K562 (cell line): Measurements from ENCODE around the gene ACOX1. TPM values are rescaled to one million over a fixed set of nuclear protein-coding genes. Genes with fewer than 3 reads are reported as not detected.

Source experiments
- ATAC-seq: fragments of 200-7000 bp; cut with Tn5 transposase; 3 replicates; pipeline ENCODE4 v1.9.1; 2020; ENCODE audit warnings: moderate library complexity
- BruUV-seq: library from RNA; stranded (reverse); fragments of 400-500 nt; replicated peaks from 2 replicates; lab custom pipeline; 2021; lab: Mats Ljungman, UMichigan
- CTCF ChIA-PET: fragments of 300-600 bp; formaldehyde crosslinking; extraction: SDS; loops from one replicate; lab custom pipeline; 2021; ENCODE audit warnings: low intra/inter-chr PET ratio; lab: Yijun Ruan, JAX
- POLR2A ChIA-PET: fragments of 300-600, 350-650 bp; sonication (Branson Sonifier 250); formaldehyde crosslinking; extraction: SDS; loops from one replicate; lab custom pipeline; 2021; ENCODE audit warnings: antibody characterized with exemption, inconsistent platforms; lab: Yijun Ruan, JAX
- DNase-seq, 4 experiments: peaks; one replicate each; pipeline versions ENCODE4 v3.0.0 to v3.0.0-alpha.2; 2011 to 2018; ENCODE audit warnings: low spot score in 3 of 4, mixed read lengths in 3 of 4; ENCODE audit errors: extremely low read depth in 1 of 4
- FAIRE-seq: peaks from 2 replicates; lab custom pipeline; 2011; peaks lifted over from hg19 to GRCh38; lab: Jason Lieb, UNC
- H2AFZ ChIP-seq: 2 replicates; pipeline ENCODE4 v1.6.0; 2011; ENCODE audit warnings: low read depth, low read length, control low read depth, inconsistent platforms
- H3K27ac ChIP-seq: fragments of 200-600 bp; 3 replicates; pipeline ENCODE4 v1.8.0; 2011; ENCODE audit warnings: low read depth, mild to moderate bottlenecking, control low read depth, inconsistent platforms, low read length, moderate library complexity, mixed read lengths; ENCODE audit errors: extremely low read depth
- H3K27me3 ChIP-seq, 2 experiments: fragments of 300-600 bp in 1 of 2; 2 replicates in 1 of 2; 3 replicates in 1 of 2; pipeline versions ENCODE4 v1.6.0 to v1.8.0; 2011; ENCODE audit warnings: inconsistent platforms in 2 of 2, low read length in 2 of 2, mild to moderate bottlenecking in 1 of 2, mixed read lengths in 1 of 2, moderate library complexity in 1 of 2; ENCODE audit not compliant: control insufficient read depth in 2 of 2, insufficient read depth in 2 of 2
- H3K36me3 ChIP-seq: fragments of 300-600 bp; 3 replicates; pipeline ENCODE4 v1.8.0; 2011; ENCODE audit warnings: mild to moderate bottlenecking, low read length, inconsistent platforms; ENCODE audit not compliant: control insufficient read depth, insufficient read depth
- H3K4me1 ChIP-seq, 2 experiments: fragments of 200-600 bp in 1 of 2; replicated peaks in 1 of 2; 2 replicates in 1 of 2; 3 replicates in 1 of 2; pipeline versions ENCODE4 v1.5.1 to v1.8.0; 2011; ENCODE audit warnings: inconsistent platforms in 2 of 2, low read length in 2 of 2, mild to moderate bottlenecking in 1 of 2, mixed read lengths in 1 of 2, moderate library complexity in 1 of 2; ENCODE audit not compliant: control insufficient read depth in 2 of 2, insufficient read depth in 2 of 2
- H3K4me2 ChIP-seq: 2 replicates; pipeline ENCODE4 v1.6.1; 2011; ENCODE audit warnings: low read length, control low read depth, inconsistent platforms, mixed read lengths; ENCODE audit not compliant: insufficient read depth
- H3K4me3 ChIP-seq: fragments of 200-600 bp; sonication (generic), shearing (Covaris generic); 2 replicates; pipeline ENCODE4 v1.5.1; 2016; ENCODE audit warnings: control low read depth, inconsistent platforms
- H3K79me2 ChIP-seq: fragments of 200-600 bp; 3 replicates; pipeline ENCODE4 v1.8.0; 2011; ENCODE audit warnings: low read length, inconsistent platforms; ENCODE audit not compliant: control insufficient read depth, insufficient read depth
- H3K9ac ChIP-seq, 2 experiments: 2 replicates each; pipeline versions ENCODE4 v1.6.0 to v1.6.1; 2011; ENCODE audit warnings: low read depth in 2 of 2, low read length in 2 of 2, control low read depth in 1 of 2, inconsistent platforms in 1 of 2, mild to moderate bottlenecking in 1 of 2, mixed read lengths in 1 of 2; ENCODE audit not compliant: insufficient read depth in 1 of 2
- H3K9me1 ChIP-seq: one replicate; pipeline ENCODE4 v1.6.0; 2011; ENCODE audit warnings: inconsistent platforms, mild to moderate bottlenecking, low read length, moderate library complexity; ENCODE audit not compliant: control insufficient read depth, insufficient read depth
- H3K9me3 ChIP-seq: replicated peaks from 2 replicates; pipeline ENCODE4 v1.5.1; 2011; ENCODE audit warnings: low read depth, low read length, inconsistent platforms; ENCODE audit not compliant: control insufficient read depth, insufficient read depth
- H4K20me1 ChIP-seq: replicated peaks from 2 replicates; pipeline ENCODE4 v1.6.1; 2011; ENCODE audit warnings: low read length, inconsistent platforms, mixed read lengths; ENCODE audit not compliant: control insufficient read depth, insufficient read depth
- CHCHD3 ChIP-seq: fragments of 250-450 bp; sonication (Bioruptor Pico); IDR thresholded peaks from 2 replicates; pipeline ENCODE4 v2.1.2; 2022; ENCODE audit warnings: mild to moderate bottlenecking
- ELF2 ChIP-seq: fragments of 250-450 bp; sonication (Bioruptor Pico); IDR thresholded peaks from 2 replicates; pipeline ENCODE4 v1.5.0; 2021; ENCODE audit warnings: mild to moderate bottlenecking
- ERF ChIP-seq: fragments of 450-650 bp; formaldehyde crosslinking; IDR thresholded peaks from 2 replicates; pipeline ENCODE4 v1.4.0; 2020; ENCODE audit warnings: mild to moderate bottlenecking, mixed read lengths
- FIP1L1 ChIP-seq: fragments of 200-400 bp; formaldehyde crosslinking; IDR thresholded peaks from 2 replicates; pipeline ENCODE4 v1.6.1; 2018; ENCODE audit warnings: mild to moderate bottlenecking, low read depth, low read length; ENCODE audit not compliant: poor library complexity, severe bottlenecking
- MTA2 ChIP-seq: fragments of 450-650 bp; IDR thresholded peaks from 2 replicates; pipeline ENCODE4 v1.6.1; 2016; ENCODE audit warnings: low read depth
- NFE2 ChIP-seq: IDR thresholded peaks from 2 replicates; pipeline ENCODE4 v1.6.1; 2014; ENCODE audit warnings: antibody characterized with exemption, low read depth
- NFIC ChIP-seq: fragments of 450-650 bp; IDR thresholded peaks from 2 replicates; pipeline ENCODE4 v1.6.1; 2017; ENCODE audit warnings: mild to moderate bottlenecking, inconsistent platforms
- SMAD4 ChIP-seq: fragments of 250-450 bp; sonication (Bioruptor Pico); conservative IDR thresholded peaks from 2 replicates; pipeline ENCODE4 v1.8.0; 2021; ENCODE audit warnings: inconsistent platforms, mild to moderate bottlenecking, moderate library complexity
- ZBTB43 ChIP-seq: sonication (generic); formaldehyde crosslinking; IDR thresholded peaks from 2 replicates; pipeline ENCODE4 v1.8.0; 2023; ENCODE audit warnings: mild to moderate bottlenecking, missing genetic modification reagents
- ZBTB49 ChIP-seq: sonication (generic); formaldehyde crosslinking; IDR thresholded peaks from 2 replicates; pipeline ENCODE4 v1.8.0; 2022; ENCODE audit warnings: missing genetic modification reagents, mild to moderate bottlenecking, borderline replicate concordance
- ZC3H11A ChIP-seq: IDR thresholded peaks from 2 replicates; pipeline ENCODE4 v1.6.1; 2012; ENCODE audit warnings: low read depth, low read length, improper control_type of control experiment
- ZNF232 ChIP-seq: sonication (generic); formaldehyde crosslinking; IDR thresholded peaks from 2 replicates; pipeline ENCODE4 v1.8.0; 2022; ENCODE audit warnings: mild to moderate bottlenecking, missing genetic modification reagents
- WGBS: fragments of 100-300 bp; shearing (Covaris generic); methylation state at CpG from one replicate; pipeline ENCODE4 v1.1.6; 2016; ENCODE audit warnings: low coverage, mixed read lengths; ENCODE audit not compliant: insufficient coverage; ENCODE audit errors: missing lambda C conversion rate; 5-methylcytosine and 5-hydroxymethylcytosine counted together
- in situ Hi-C: fragments of 300-500 bp; cut with MboI; formaldehyde crosslinking; loops from 4 replicates; pipeline ENCODE4 v1.15.0; 2018; ENCODE audit warnings: inconsistent platforms, mixed read lengths
- intact Hi-C: fragments of 100-400 bp; cut with micrococcal nuclease; formaldehyde crosslinking; loops from 2 replicates; pipeline ENCODE4 v1.14.2; 2022
- polyA plus RNA-seq, 8 experiments: library from polyadenylated mRNA; depleted of rRNA in 4 of 8; stranded (reverse) in 5 of 8; unstranded in 3 of 8; fragments of >200 nt; fragmentation: Nextera tagmentation in 2 of 8; fragmentation: Illumina TruSeq in 1 of 8; extraction: Ambion mirVana in 2 of 8; extraction: Trizol in 1 of 8; gene quantifications; 2 replicates each; pipeline versions ENCODE4 v1.2.1 to v1.2.3, GENCODE V29; 2011 to 2014; ENCODE audit warnings: inconsistent platforms in 1 of 8, missing spikeins in 1 of 8
- total RNA-seq, 7 experiments: library from RNA; depleted of rRNA in 6 of 7; stranded (reverse); fragments of >200 nt in 6 of 7; fragmentation: Illumina TruSeq in 2 of 7; extraction: Trizol in 2 of 7; gene quantifications; 2 replicates each; pipeline versions ENCODE4 v1.2.1 to v1.2.3, GENCODE V29; 2011 to 2021; ENCODE audit warnings: low replicate concordance in 1 of 7

Gene ACOX1
- total and polyA plus RNA-seq, 9 of the 15 experiments (the other 6 are each of a cell fraction or from before 2014, with no cell fraction given): 7.8 to 24.1 (median 14.5) TPM

DNA sequence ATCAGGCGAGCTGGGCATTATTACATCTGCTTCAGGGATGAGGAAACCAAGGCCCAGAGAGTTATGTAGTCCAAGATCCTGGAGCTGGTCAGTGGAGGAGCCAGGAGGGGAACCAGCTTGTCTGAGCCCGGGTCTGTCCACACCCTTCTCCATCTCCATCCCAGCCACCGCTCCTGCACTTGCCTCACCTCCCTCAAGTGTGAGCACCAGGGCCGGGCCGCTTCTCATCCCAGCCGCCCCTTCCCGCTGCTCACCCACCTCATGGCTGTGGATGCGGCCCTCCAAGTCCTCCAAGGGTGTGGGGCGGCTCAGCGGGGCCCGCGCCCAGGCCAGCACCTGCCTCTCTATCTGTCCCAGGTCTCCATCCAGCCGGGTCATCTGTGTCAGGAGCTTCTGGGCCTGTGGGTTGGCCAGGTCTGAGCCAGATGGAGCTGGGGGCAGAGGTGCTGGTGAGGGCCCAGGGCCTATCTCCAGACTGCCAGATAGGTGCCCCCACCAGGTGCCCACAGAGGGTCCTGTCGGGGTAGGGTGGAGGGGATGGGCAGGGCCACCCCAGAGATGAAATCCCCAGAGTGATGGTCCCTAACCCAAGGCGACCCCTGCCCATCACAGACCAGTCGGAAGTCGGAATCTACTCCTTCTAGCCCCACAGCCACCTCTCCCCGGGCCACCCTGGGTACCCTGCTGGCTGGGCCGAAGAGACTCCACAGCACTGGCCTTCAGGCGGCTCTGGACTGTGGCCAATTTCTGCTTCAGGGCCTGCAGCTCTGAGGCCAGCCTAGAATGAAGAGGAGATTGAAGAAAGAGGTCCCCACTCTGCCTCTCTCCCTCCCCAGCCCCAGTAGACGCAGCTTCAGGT is 38.7 kb upstream of the ACOX1 start:
- intact Hi-C loops (loop anchor here (5.0 kb wide), 1 partner anchor 260 kb away; no protein-coding TSS in a partner anchor), in situ Hi-C loops (no loop called here)

DNA sequence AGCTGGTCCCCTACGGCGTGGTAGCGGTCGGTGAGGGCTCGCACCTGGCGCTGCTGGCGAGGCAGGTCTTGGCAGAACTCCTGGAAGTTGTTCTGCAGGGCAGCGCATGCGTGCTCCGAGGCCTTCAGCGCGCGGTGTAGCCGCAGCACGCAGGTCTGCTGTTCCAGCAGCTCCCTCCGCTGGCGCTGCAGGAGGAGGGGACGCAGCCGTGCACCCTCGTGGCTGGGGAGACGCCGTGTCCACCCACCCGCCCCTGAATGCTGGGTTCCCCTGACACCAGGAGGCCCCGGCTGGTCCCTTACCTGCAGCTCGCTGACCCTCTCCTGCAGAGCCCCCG is 35.9 kb upstream of the ACOX1 start:
- Histone ChIP-seq H4K20me1 (0 out of 2 replicates have a peak, but pooled peaks cover 8% of the 10 kb centered on the region), H3K4me2 (peak overlapping the region; percentile 46; the same call in 1 of the 2 replicates), H3K4me1 (peaks cover 0 to 45% of the 10 kb centered on the region in 2 experiments; a peak in 3 of 5 replicates), H2AFZ (peak overlapping the region; percentile 24; the same call in 1 of the 2 replicates), H3K27ac (no peak overlapping the region), H3K9ac (peak overlapping the region in 1 of 2 experiments; percentile 73; a peak in 2 of 4 replicates), H3K36me3 (no peaks in the 10 kb centered on the region), H3K9me1 (no peaks in the 10 kb centered on the region), H3K9me3 (no peaks in the 10 kb centered on the region), H3K4me3 (no peak overlapping the region), H3K79me2 (no peaks in the 10 kb centered on the region), H3K27me3 (peaks cover 27 to 69% of the 10 kb centered on the region in 2 experiments; a peak in 4 of 5 replicates)
- FAIRE-seq: no peak
- ATAC-seq: peak; percentile 19
- ChIA-PET POLR2A (interaction anchor here (0.6 to 1.5 kb wide), 4 partner anchors 10 to 339 kb away, joined by 3 to 7 read pairs (median 4); no protein-coding TSS in a partner anchor), CTCF (interaction anchor here (0.8 to 1.9 kb wide), 4 partner anchors 168 to 284 kb away, joined by 3 to 13 read pairs (median 8); no protein-coding TSS in a partner anchor)
- intact Hi-C loops: loop anchor here (5.0 kb wide), 3 partner anchors 107 to 282 kb away; no protein-coding TSS in a partner anchor
- WGBS: 23% methylated on average over 26 of the region's 26 CpGs
- BruUV-seq: no TSS peak
- peak in 3 of 4 experiments; percentile 28 to 44 (median 42) for DNase-seq
- in situ Hi-C loops: no loop called here
- TF ChIP-seq ELF2 (CRISPR knock-in tag) (no peak), CHCHD3 (CRISPR knock-in tag) (no peak), ZBTB49 (no peak), FIP1L1 (no peak), ZBTB43 (CRISPR knock-in tag) (no peak), ERF (no peak), ZC3H11A (no peak), SMAD4 (CRISPR knock-in tag) (no peak)

More for the DNA sequence above, 38.7 kb upstream of the ACOX1 start:
- H3K9me3 ChIP-seq: no peaks in the 10 kb centered on the region
- no TSS peak for BruUV-seq
- H3K9ac ChIP-seq: peak overlapping the region in 1 of 2 experiments; percentile 52; a peak in 1 of 4 replicates
- peaks cover 0 to 52% of the 10 kb centered on the region in 2 experiments; a peak in 3 of 5 replicates for H3K4me1 ChIP-seq
- ATAC-seq: no peak
- no peak overlapping the region for H3K4me2 ChIP-seq
- H3K79me2 ChIP-seq: no peaks in the 10 kb centered on the region
- H3K27ac ChIP-seq: no peak overlapping the region
- TF ChIP-seq MTA2 (no peak), ZNF232 (CRISPR knock-in tag) (no peak), NFE2 (no peak), NFIC (0 out of 2 replicates have a peak, but pooled peaks have one; percentile 34)
- TF ChIP-seq, all 486 proteins: peak for 1
- 24% methylated on average over 21 of the region's 21 CpGs for WGBS
- Histone ChIP-seq H3K4me3 (no peak overlapping the region), H4K20me1 (0 out of 2 replicates have a peak, but pooled peaks cover 8% of the 10 kb centered on the region), H3K9me1 (no peaks in the 10 kb centered on the region), H2AFZ (no peak overlapping the region), H3K36me3 (no peaks in the 10 kb centered on the region), H3K27me3 (peaks cover 17 to 45% of the 10 kb centered on the region in 2 experiments; a peak in 4 of 5 replicates)
- FAIRE-seq (no peak), DNase-seq (no peak)
- ChIA-PET CTCF (no interaction called here), POLR2A (interaction anchor here (0.5 to 0.7 kb wide), 2 partner anchors 76 to 1053 kb away, joined by 3 read pairs; no protein-coding TSS in a partner anchor)
